CD8-positive, alpha-beta memory T cell (primary cell): ENCODE results near the gene DSCAML1. TPM values are rescaled to one million over a fixed set of nuclear protein-coding genes. Genes with fewer than 3 reads are reported as not detected.

ENCODE experiments used
- CTCF ChIA-PET: fragments of 350-600 bp; sonication (Branson Sonifier 250); formaldehyde crosslinking; loops from one replicate; lab custom pipeline; 2021; ENCODE audit warnings: antibody characterized with exemption; lab: Charles Lee
- POLR2A ChIA-PET: fragments of 350-600 bp; sonication (Branson Sonifier 250); formaldehyde crosslinking; loops from one replicate; lab custom pipeline; 2021; ENCODE audit warnings: antibody characterized with exemption; lab: Charles Lee
- DNase-seq, 5 donors: peaks; one replicate each; pipeline versions ENCODE4 v3.0.0 to v3.0.0-alpha.2; 2020 to 2022; ENCODE audit warnings: mixed read lengths in 1 of 5
- H3K27ac ChIP-seq: one replicate; pipeline ENCODE4 v1.7.0; 2013; ENCODE audit warnings: low read depth, mild to moderate bottlenecking, low read length, moderate library complexity
- H3K27me3 ChIP-seq: 2 replicates; pipeline ENCODE4 v1.7.0; 2013; ENCODE audit warnings: low read length, mild to moderate bottlenecking; ENCODE audit not compliant: insufficient read depth, poor library complexity, severe bottlenecking
- H3K36me3 ChIP-seq: 2 replicates; pipeline ENCODE4 v1.7.0; 2013; ENCODE audit warnings: mild to moderate bottlenecking, low read length, moderate library complexity; ENCODE audit not compliant: insufficient read depth
- H3K4me1 ChIP-seq: 2 replicates; pipeline ENCODE4 v1.7.0; 2013; ENCODE audit warnings: mild to moderate bottlenecking, low read length, moderate library complexity; ENCODE audit not compliant: insufficient read depth
- H3K4me3 ChIP-seq: 2 replicates; pipeline ENCODE4 v1.7.0; 2013; ENCODE audit warnings: mild to moderate bottlenecking, low read length
- H3K9me3 ChIP-seq: 2 replicates; pipeline ENCODE4 v1.7.0; 2013; ENCODE audit warnings: mild to moderate bottlenecking, low read length
- H3K27ac Mint-ChIP-seq, 8 donors: one replicate each; pipeline ENCODE4 v1.8.0; 2020 to 2021; ENCODE audit warnings: mixed read lengths in 8 of 8, mild to moderate bottlenecking in 6 of 8, inconsistent platforms in 3 of 8, moderate library complexity in 3 of 8
- H3K27me3 Mint-ChIP-seq, 2 donors: one replicate each; pipeline ENCODE4 v1.8.0; 2020 to 2021; ENCODE audit warnings: mixed read lengths in 2 of 2, mild to moderate bottlenecking in 1 of 2, moderate library complexity in 1 of 2
- H3K36me3 Mint-ChIP-seq, 3 donors: one replicate each; pipeline ENCODE4 v1.8.0; 2020 to 2021; ENCODE audit warnings: mixed read lengths in 3 of 3, inconsistent platforms in 1 of 3, mild to moderate bottlenecking in 1 of 3
- H3K4me1 Mint-ChIP-seq, 3 donors: one replicate each; pipeline ENCODE4 v1.8.0; 2020 to 2021; ENCODE audit warnings: mixed read lengths in 3 of 3, inconsistent platforms in 1 of 3, mild to moderate bottlenecking in 1 of 3
- H3K4me3 Mint-ChIP-seq, 7 donors: one replicate each; pipeline ENCODE4 v1.8.0; 2020 to 2021; ENCODE audit warnings: mixed read lengths in 7 of 7, mild to moderate bottlenecking in 6 of 7, moderate library complexity in 4 of 7, inconsistent platforms in 2 of 7
- H3K9me3 Mint-ChIP-seq, 5 donors: one replicate each; pipeline ENCODE4 v1.8.0; 2020 to 2022; ENCODE audit warnings: mixed read lengths in 5 of 5, mild to moderate bottlenecking in 3 of 5, moderate library complexity in 2 of 5, inconsistent platforms in 1 of 5
- polyA plus RNA-seq: library from polyadenylated mRNA; unstranded; fragments of 300-500 nt; fragmentation: Illumina TruSeq; gene quantifications from one replicate; pipeline ENCODE4 v1.2.3, GENCODE V29; 2021
- total RNA-seq, 2 experiments: library from RNA; stranded (reverse); gene quantifications; one replicate each; pipeline ENCODE4 v1.2.3, GENCODE V29; 2021

Gene DSCAML1
- total RNA-seq: under 1 TPM; 0.48 to 0.91 TPM
- polyA plus RNA-seq: not detected

- Histone ChIP-seq H3K9me3 (no peaks in the 10 kb centered on the region), H3K4me3 (peak within 1 kb of the TSS; percentile 12), H3K4me1 (peaks cover 18% of the 10 kb centered on the region), H3K27me3 (peaks cover 42% of the 10 kb centered on the region), H3K36me3 (no peaks in the 10 kb centered on the region), H3K27ac (no peak within 1 kb of the TSS)
- Mint-ChIP-seq H3K4me1 (peaks cover 0 to 22% (median 14%) of the 10 kb centered on the region in 3 donors), H3K27ac (peak within 1 kb of the TSS in 1 of 8 donors; percentile 22), H3K9me3 (no peaks in the 10 kb centered on the region), H3K36me3 (no peaks in the 10 kb centered on the region), H3K27me3 (peaks cover 47 to 52% of the 10 kb centered on the region in 2 donors), H3K4me3 (peak within 1 kb of the TSS; percentile 21 to 88 (median 65))
- DNase-seq: peak in 2 of 5 donors; percentile 28 to 65
- ChIA-PET POLR2A (interaction anchor here (0.5 kb wide), 1 partner anchor 167 kb away, joined by 3 read pairs; no protein-coding TSS in a partner anchor), CTCF (interaction anchor here (3.5 kb wide), 1 partner anchor 11 kb away, joined by 20 read pairs; no protein-coding TSS in a partner anchor)
These were observed at the start of gene DSCAML1 for GRCh38 chr11:117796872-117797529. Gene DSCAML1, minus strand, starts transcription at chr11:117797216. Its CDS starts 137 bp downstream, at chr11:117797079.

- no peak overlapping the region for H3K27ac ChIP-seq
- H3K4me1 ChIP-seq: peaks cover 8% of the 10 kb centered on the region
- H3K36me3 ChIP-seq: no peaks in the 10 kb centered on the region
- Mint-ChIP-seq H3K9me3 (peaks cover 0 to 2% (median 0%) of the 10 kb centered on the region in 5 donors), H3K4me3 (no peak overlapping the region), H3K27ac (no peak overlapping the region), H3K36me3 (no peaks in the 10 kb centered on the region), H3K27me3 (peaks cover 0 to 3% of the 10 kb centered on the region in 2 donors), H3K4me1 (peaks cover 2 to 9% (median 4%) of the 10 kb centered on the region in 3 donors)
- no peak overlapping the region for H3K4me3 ChIP-seq
- ChIA-PET POLR2A (interaction anchor here (0.6 to 1.7 kb wide), 3 partner anchors 36 to 209 kb away, joined by 3 to 8 read pairs (median 4); no protein-coding TSS in a partner anchor), CTCF (interaction anchor here (0.7 to 7.1 kb wide), 23 partner anchors 10 to 327 kb away, joined by 3 to 126 read pairs (median 4); no protein-coding TSS in a partner anchor)
- DNase-seq: peak; percentile 64 to 87 (median 76)
- H3K27me3 ChIP-seq: no peaks in the 10 kb centered on the region
- H3K9me3 ChIP-seq: no peaks in the 10 kb centered on the region
These were observed 46.9 kb upstream of the DSCAML1 start for GRCh38 chr11:117843666-117844484.

- Histone ChIP-seq H3K36me3 (no peaks in the 10 kb centered on the region), H3K27ac (no peak overlapping the region), H3K27me3 (no peaks in the 10 kb centered on the region), H3K9me3 (no peaks in the 10 kb centered on the region), H3K4me3 (no peak overlapping the region), H3K4me1 (peaks cover 8% of the 10 kb centered on the region)
- Mint-ChIP-seq H3K4me1 (peaks cover 8 to 22% (median 17%) of the 10 kb centered on the region in 3 donors), H3K36me3 (no peaks in the 10 kb centered on the region), H3K4me3 (no peak overlapping the region), H3K9me3 (peaks cover 0 to 2% (median 0%) of the 10 kb centered on the region in 5 donors), H3K27me3 (peaks cover 0 to 5% of the 10 kb centered on the region in 2 donors), H3K27ac (no peak overlapping the region)
- ChIA-PET CTCF (interaction anchor here (0.7 to 7.1 kb wide), 8 partner anchors 14 to 217 kb away, joined by 3 to 126 read pairs (median 13); no protein-coding TSS in a partner anchor), POLR2A (interaction anchor here (0.7 kb wide), 1 partner anchor 10 kb away, joined by 4 read pairs; no protein-coding TSS in a partner anchor)
- DNase-seq: peak in 1 of 5 donors; percentile 30
These were observed 45.3 kb upstream of the DSCAML1 start for GRCh38 chr11:117842131-117842941.

GRCh38 chr11:117841551-117842031 lies 44.6 kb upstream of the DSCAML1 start:
- Histone ChIP-seq H3K36me3 (no peaks in the 10 kb centered on the region), H3K27ac (no peak overlapping the region), H3K4me3 (no peak overlapping the region), H3K4me1 (peaks cover 8% of the 10 kb centered on the region), H3K27me3 (no peaks in the 10 kb centered on the region), H3K9me3 (no peaks in the 10 kb centered on the region)
- ChIA-PET CTCF (interaction anchor here (0.7 to 7.1 kb wide), 7 partner anchors 14 to 217 kb away, joined by 3 to 126 read pairs (median 14); no protein-coding TSS in a partner anchor), POLR2A (no interaction called here)
- Mint-ChIP-seq H3K27ac (peak overlapping the region in 1 of 8 donors; percentile 23), H3K36me3 (no peaks in the 10 kb centered on the region), H3K4me1 (peaks cover 8 to 27% (median 18%) of the 10 kb centered on the region in 3 donors), H3K9me3 (peaks cover 0 to under 1% (median 0%) of the 10 kb centered on the region in 5 donors), H3K4me3 (no peak overlapping the region), H3K27me3 (peaks cover 0 to 5% of the 10 kb centered on the region in 2 donors)
- peak in 1 of 5 donors; percentile 28 for DNase-seq

- no peak overlapping the region for H3K4me3 Mint-ChIP-seq
- CTCF ChIA-PET: interaction anchor here (1.0 to 7.1 kb wide), 3 partner anchors 33 to 213 kb away, joined by 3 to 126 read pairs (median 3); no protein-coding TSS in a partner anchor
These were observed 44.0 kb upstream of the DSCAML1 start for GRCh38 chr11:117840881-117841550.

GRCh38 chr11:117839936-117840813 lies 43.2 kb upstream of the DSCAML1 start:
- Histone ChIP-seq H3K9me3 (no peaks in the 10 kb centered on the region), H3K27ac (no peak overlapping the region), H3K4me3 (no peak overlapping the region), H3K36me3 (no peaks in the 10 kb centered on the region), H3K27me3 (no peaks in the 10 kb centered on the region), H3K4me1 (peaks cover 8% of the 10 kb centered on the region)
- ChIA-PET POLR2A (no interaction called here), CTCF (interaction anchor here (1.0 to 7.1 kb wide), 4 partner anchors 17 to 214 kb away, joined by 3 to 126 read pairs (median 4); no protein-coding TSS in a partner anchor)
- Mint-ChIP-seq H3K4me1 (peaks cover 8 to 30% (median 18%) of the 10 kb centered on the region in 3 donors), H3K27me3 (peaks cover 0 to 5% of the 10 kb centered on the region in 2 donors), H3K36me3 (no peaks in the 10 kb centered on the region), H3K9me3 (no peaks in the 10 kb centered on the region), H3K27ac (peak overlapping the region in 2 of 8 donors; percentile 11 to 73), H3K4me3 (no peak overlapping the region)
- peak in 1 of 5 donors; percentile 19 for DNase-seq

More at GRCh38 chr11:117840881-117841550, 44.0 kb upstream of the DSCAML1 start:
- POLR2A ChIA-PET: no interaction called here
- Mint-ChIP-seq H3K27me3 (peaks cover 0 to 5% of the 10 kb centered on the region in 2 donors), H3K27ac (peak overlapping the region in 1 of 8 donors; percentile 47), H3K36me3 (no peaks in the 10 kb centered on the region), H3K9me3 (no peaks in the 10 kb centered on the region), H3K4me1 (peaks cover 8 to 30% (median 18%) of the 10 kb centered on the region in 3 donors)
- Histone ChIP-seq H3K4me3 (no peak overlapping the region), H3K4me1 (peaks cover 8% of the 10 kb centered on the region), H3K27me3 (no peaks in the 10 kb centered on the region), H3K36me3 (no peaks in the 10 kb centered on the region), H3K27ac (no peak overlapping the region), H3K9me3 (no peaks in the 10 kb centered on the region)
- peak in 1 of 5 donors; percentile 29 for DNase-seq
